HG02610 (cell line): ENCODE measurements around the gene RNF152.

ENCODE experiments used
- ATAC-seq: cut with Tn5 transposase; IDR thresholded peaks from one replicate; pipeline ENCODE4 v1.9.1; 2021; ENCODE audit warnings: mild to moderate bottlenecking, moderate library complexity; ENCODE audit not compliant: unreplicated experiment

Gene RNF152, protein sequence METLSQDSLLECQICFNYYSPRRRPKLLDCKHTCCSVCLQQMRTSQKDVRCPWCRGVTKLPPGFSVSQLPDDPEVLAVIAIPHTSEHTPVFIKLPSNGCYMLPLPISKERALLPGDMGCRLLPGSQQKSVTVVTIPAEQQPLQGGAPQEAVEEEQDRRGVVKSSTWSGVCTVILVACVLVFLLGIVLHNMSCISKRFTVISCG

DNA sequence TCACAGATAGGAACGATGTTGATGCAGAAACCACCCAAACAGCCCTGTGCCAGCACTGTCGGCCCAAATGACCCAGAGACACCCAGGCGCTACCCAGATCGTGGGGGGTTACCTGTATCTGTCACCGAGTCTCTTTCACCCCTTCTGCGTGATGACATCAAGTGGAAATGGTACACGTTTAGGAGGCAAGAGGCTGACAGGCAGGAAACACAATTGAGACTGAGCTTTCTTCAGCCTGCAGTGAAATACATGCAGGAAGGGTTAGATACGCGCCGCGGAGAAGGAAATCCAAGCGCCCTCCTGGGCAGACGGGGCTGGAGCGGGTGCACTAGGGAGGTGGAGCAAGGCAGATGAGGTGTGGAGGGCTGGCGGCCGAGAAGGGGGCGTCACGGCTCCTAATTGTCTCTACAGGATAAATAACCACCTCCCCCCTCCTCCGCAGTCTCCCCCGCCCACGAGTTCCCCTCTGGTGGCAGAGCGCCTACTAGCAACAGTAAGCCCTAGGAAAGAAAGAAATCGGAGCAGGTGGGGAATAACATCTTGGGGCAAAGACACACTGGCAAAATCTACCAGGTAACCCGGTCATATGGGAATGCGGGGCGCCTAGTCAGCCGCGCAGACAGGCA, at the start of gene RNF152:
RNF152 (minus strand) TSS at position 325 of the 626 bp plus-strand sequence. CDS start 76,544 bp downstream, outside the sequence.
- ATAC-seq, result no peak

DNA sequence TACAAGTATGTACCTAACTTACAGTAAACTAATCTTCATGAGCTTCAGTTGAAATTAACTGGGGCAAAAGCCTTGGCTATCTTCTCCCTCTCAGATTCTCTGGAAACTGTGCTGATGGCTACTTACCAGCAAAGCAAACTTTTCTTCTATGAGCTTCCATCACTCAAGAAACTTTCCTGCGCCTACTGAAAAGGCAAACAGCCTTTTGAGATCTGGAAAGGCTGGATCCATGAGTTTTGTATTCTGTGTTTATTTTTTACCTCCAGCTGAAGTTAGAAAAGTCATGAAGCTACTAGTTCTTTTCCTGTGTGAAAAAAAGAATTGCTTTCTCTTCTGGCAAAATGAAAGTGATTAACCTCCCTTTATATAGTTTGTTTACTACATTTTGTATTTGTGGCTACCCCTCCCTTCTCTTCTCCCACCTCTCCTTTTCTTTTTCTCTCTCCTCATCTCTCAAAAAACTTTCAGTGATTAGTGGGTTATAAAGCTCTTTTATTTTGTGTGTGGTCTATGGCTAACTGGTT, 49.2 kb upstream of the RNF152 start:
- no peak for ATAC-seq

DNA sequence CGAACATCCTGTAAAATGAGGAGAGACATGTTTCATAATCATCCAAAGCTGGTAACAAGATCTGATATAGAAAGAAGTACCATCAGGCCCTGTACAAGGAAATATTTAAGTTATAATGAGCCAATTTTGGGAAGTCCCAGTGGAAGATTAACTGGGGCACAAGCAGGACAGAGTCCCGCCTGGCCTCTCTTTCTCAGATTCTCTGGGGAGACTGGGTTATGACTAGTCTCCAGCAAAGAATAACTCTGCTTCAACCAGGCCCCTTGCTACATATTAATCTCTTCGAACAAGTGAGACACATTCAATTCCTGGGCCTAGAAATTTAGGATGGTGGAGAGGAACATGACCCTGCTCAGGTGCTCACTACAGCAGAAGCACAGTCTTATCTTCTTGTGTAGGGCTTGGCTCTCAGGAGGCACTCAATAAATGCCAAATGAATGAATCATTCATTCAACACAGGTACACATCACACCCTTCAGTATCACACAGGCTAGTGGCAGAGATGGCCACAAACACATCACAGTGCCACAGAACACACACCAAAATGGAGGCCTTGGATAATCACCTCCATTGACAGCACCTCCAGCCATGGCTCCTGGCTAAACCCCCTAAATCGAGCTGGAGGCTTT, 46.4 kb upstream of the RNF152 start:
- no peak for ATAC-seq

DNA sequence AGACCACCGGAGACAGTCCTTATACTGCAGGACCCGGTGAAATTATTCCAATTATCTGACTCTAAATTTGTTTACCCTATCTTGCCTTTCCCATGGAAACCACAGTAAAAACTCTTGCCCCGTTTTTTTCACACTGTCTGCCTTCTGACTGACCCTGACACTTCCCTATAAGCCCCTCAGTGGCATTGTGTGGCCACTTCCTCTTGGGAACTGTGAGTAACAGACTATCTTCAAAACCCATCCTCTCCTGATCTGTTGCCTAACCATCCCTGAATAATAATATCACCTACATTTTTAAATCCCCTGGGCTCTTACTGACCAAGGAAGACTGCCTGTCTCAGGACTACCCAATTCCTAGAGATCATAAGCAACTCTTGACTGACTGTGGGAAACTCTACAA, 42.6 kb upstream of the RNF152 start:
- no peak for ATAC-seq

DNA sequence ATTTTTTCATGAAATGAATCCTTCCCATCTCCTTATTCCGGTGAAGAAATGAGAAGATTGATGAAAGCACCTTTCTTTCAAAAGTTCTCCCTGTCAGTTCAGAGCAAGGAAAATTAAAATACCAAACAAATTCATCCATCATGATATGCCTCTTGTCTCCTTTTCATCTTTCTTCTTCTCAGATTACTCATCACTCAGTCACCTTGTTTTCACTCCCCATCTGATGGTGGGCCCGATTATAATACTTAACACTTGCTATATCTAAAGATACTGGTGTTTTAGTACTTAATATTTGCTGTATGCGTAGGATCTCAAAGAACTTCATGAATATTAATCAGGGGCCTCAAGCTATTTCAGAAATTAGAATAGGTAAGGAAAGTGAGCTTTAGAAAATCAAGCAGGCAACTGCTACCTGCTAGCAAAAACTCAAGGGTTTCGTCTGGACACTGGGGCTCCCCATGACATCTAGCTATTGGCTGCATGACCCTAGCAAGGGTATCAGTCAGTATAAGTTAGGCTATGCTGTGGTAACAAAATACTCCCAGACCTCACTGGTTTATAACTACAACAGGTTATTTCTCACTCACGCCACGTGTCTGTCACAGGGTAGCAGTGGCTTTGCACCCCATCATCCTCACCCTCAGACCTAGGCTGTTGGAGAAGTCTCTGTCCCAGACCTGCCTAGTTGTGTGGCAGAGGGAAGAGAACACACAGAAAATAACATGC, 39.0 kb upstream of the RNF152 start:
- ATAC-seq, result no peak

DNA sequence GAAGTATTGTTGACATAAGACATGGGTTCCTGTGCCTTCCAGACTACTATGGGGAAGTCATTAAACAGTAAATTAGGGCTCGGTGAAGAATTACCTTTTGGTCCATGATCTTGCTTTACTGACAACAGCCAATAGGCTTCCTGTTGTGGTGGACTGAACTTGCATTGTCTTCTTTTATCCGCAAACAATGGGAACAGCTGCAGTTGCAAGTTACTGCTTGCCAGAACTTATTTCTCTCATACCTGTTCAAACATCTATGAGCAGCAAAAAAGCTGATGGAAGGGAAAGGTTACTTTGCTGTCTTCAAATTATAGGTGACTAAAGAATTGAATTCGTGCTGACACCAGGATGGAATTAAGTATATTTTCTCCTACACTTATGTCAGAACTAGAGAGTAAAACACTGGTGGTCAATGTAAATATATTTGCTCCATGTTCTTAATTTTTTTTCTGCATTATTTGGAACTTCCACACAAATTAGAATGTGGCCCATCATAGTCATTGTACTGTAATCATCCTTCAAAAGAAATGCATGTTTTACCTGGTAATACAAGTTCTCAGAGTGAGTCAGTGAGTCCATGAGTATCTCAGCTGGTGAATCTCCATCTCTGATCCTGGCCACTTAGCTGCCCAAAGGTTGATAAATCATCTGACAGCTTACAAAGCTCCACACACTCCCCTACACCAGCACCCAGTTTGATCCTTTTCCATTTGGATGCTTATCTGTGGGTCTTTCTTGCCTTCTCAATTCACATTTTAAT, 37.3 kb upstream of the RNF152 start:
- ATAC-seq, result no peak

DNA sequence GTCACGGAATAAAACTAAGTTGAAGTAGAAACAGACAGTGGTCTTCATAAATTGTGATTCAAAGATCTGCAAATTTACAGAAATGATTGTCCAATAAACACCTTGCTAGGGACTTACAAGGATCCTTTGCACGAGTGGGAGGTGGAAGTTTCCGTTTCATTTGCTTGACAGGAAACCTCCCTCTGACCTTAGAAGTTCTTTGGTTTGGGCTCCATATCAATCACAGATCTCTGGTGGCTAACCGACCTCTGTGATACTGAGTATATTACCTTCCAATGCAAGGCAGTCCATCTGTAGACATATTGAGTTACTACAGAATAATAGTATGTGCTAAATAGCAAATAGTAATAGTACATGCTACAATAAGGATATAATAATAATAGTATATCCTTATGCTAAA, 33.7 kb upstream of the RNF152 start:
- ATAC-seq, result no peak

DNA sequence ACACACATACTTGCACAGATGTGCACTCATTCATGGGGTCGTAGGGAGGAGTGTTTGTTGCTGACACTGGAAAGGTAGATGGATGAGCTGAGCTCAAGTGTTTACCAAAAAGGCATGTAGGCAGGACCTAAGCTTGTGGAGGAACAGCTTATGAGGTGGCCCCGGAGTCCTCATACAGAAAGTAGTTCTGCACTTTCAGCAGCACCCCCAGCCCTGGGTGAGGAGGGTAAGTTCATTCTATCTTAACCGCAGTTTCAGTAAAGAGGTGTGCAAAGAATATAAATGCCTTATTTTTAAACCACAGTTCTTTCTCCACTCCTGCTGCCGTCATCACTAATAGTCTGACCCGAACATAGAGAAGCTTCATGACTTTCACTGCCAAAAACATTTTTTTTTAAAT, 31.7 kb upstream of the RNF152 start:
- ATAC-seq, result no peak

DNA sequence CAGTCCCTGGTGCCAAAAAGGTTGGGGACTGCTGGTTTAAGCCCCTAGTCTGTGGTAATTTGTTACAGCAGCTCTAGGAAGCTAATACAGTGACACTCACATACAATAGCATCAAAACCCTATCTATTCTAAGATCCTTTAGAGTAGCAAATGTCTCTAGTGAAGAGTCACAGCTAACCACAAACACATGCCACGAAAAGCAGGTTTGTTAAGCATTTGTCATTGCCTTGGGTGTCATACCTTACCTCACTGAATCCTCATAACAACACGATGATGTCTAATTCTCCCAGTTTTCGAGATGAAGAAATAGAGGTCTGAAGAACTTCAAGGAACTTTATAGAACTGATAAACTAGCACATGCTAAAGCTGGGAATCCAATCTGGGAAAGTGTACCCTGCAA, 29.6 kb upstream of the RNF152 start:
- ATAC-seq, result no peak

DNA sequence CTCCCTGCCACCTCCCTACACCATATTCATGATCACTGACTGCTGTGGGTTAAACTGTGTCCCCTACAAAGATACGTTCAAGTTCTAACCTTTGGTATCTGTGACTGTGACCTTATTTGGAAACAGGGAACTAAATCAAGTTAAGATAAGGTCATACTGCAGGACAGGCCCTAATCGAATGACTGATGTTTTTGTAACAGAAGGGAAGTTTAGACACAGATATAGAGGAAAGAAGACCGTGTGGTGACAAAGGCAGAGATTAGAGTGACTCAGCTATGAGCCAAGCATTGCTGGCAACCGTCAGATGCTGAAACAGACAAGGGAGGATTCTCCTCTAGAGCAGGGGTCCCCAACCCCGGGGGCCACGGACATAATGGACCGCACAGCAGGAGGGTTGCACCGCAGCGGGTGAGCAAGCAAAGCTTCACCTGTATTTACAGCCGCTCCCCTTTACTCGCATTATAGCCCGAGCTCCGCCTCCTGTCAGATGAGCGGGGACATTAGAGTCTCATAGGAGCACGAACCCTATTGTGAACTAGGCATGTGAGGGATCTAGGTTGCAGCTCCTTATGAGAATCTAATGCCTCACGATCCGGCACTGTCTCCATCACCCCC, 28.9 kb upstream of the RNF152 start:
- ATAC-seq, result no peak

DNA sequence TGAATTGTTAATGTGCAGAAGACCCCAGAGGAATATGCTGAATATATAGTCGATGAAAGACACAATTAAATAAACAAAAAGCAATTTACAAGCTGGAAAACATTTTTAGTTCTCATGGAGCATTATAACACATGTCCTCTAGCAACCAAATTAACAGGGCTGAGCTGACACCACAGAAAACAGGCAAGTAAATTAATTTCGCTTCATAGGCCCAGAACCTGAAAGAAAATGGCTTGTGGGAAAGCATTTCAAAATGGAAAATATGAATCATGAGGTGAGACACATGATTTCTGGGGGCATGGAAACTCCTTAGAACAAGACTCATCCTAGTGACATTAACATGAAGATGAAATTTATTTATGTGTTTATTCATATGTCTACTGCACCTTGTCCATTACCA, 25.0 kb upstream of the RNF152 start:
- no peak for ATAC-seq

DNA sequence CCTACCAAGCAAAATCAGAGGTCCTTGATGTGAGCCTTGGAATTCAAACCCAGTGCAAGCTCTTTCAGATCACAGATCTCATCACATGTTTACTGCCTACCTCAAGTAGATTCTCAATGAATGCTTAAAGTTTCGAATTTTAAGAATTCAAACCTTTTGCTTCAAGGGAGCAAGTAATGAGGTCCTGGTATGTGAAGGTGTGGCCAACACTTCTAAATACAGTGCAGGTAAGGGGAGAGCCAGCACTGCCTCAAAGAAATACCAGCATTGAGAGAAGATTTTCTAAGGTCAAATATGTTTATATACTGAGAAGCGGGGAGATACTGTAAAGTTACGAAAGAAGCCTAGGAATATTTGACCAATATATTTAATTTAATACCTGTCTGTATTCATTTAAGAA, 19.7 kb upstream of the RNF152 start:
- no peak for ATAC-seq

DNA sequence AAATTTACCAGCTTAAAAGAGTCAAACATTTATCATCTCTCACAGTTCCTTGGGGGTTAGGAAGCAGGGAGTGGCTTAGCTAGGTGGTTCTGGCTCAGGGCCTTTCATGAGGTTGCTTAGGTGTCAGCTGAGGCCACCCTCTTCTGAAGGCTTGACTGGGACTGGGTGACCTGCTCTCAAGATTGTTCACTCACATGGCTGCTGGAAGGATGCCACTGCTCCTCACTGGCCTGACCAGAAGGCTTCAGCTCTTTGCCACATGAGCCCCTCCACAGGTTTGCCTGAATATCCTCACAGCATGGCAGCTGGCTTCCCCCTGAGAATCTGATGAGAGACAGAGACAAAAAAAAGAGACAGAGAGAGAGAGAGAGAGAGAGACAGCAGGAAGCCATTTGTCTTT, 17.3 kb upstream of the RNF152 start:
- no peak for ATAC-seq

DNA sequence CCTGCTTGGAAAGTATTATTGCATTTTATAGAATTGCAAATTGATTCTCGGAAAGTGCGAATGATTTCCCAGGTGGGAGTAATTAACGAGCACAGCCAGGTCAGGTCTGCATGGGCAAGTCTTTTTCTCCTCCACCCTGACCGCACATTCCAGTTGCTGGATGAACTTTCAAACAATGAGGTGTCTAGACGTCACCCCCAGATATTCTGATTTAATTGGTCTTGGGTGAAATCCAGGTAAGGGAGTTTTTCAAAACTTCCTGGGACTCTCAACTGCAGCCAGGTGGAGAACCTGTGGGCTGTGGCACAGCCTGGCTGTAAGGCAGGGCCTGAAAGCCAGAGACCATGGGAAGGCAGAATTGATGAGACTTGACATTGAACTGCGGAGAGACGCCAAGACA, 15.9 kb upstream of the RNF152 start:
- no peak for ATAC-seq

DNA sequence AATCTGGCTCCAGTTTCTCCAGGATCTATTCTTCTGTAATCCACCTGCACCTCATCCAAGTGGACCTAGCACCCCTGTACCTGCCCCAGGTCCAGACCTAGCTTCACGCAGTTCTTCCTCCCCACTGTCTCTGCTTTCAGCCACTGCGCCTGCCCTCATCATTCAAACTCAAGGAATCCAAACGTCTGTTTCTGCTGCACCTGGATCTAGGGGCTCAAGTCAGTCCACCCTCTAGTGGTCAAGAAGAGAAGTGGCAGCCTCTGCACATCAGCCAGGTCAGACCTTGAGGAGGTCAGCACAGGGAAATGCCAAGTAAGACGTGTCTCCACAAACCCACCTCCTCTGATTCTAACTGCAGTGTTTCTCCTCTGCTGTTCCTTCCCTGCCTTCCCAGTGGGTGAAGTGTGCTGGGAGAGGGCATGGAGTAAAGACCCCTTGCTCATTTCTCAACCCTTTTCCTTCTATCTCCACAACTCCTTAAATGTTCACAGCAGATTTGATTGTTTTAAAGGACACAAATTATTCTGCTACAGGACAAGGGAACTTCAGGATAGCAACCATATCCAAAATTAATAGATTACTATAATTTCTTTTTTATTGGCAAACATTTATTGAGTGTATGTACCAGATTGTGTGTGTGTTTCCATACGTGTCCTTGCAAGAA, 8.6 kb upstream of the RNF152 start:
- peak; percentile 96 for ATAC-seq

DNA sequence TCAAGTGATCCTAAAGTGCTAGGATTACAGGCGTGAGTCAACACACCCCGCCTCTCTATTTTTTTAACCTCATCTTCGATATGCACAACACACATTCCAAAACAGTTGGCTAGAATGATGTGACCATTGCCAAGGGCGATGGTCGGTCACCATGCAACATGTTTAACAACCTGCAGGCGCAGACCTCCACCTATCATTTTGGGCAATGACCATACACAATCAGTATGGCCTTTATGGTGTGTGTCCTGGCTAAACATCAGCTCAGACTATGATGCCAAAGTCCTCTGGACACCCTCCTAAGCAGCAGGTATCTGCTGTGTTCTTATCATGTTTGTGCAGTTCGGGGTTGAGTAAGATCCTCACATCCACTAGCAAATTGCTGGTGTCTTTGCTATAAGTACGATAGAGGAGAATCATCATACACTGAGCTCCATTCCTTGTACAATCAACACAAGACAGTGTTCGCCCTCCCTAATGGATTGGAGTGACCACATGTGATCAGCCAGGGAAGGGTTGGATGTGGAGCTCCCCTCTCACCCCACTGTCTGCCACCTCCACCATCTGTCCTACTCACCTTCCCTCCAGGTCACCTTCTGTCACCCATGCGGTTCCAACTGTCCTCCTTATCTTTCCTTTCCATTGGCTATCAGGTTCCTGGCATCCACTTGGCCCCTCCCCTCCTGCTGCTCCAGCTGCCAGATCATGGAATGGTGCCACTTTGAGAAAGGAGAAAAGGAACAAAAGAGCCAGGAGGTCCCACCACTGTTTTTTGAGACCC, 7.9 kb upstream of the RNF152 start:
- ATAC-seq, result no peak

DNA sequence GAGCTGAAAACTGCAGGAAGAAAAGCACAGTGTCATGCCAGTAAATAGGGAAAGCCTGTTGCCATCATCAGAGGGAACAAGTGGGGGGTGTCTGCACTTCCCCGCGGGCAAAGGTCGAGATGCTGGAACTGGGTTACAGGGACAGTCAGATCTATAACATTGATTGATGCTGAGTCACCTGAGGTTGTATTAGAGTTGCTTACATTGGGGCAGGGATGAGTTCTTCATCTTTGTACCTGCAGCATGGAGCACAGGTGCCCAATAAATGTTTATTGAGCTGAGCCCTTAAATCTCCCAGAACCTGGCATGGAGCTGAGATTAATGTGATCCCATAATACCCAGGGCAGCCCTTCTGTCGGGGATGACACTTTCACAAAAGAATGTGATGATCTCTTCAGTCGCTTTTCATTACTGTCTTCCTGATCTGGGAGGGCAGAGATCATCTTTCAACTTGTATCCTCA, 5.9 kb upstream of the RNF152 start:
- ATAC-seq, result no peak

DNA sequence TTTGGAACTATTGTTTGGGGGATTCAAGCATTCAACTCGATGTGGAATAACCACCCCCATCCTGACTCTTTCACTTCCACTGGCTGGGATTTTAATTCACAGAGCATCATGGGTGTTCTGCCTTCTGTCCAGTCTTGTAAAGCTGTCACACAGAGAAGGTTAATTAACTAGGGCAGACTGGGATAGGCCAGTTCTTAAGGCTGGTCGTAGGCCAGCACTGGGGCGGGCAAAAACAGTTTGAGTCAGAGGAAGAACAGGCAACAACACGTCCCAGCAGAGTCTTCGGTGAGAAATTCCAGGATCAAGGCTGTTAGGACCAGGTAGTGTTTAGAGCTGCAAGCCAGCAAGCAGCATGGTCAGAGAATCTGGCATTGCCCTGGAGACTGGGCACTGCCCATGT, 4.0 kb upstream of the RNF152 start:
- ATAC-seq, result no peak

DNA sequence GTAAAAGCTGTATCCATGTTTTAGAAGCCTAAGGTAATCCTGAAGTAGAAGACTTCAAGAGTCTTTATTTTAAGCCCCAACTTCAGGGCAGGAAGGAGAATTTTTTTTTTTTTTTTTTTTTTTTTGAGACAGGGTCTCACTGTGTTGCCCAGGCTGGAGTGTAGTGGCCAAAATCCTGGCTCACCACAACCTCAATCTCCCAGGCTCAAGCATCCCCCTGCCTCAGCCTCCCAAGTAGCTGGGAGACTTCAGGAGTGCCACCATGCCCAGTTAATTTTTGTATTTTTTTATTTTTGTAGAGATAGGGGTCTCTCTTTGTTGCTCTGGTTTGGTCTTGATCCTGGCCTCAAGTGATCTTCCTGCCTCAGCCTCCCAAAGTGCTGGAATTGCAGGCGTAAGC, 3.3 kb upstream of the RNF152 start:
- no peak for ATAC-seq
